A549 (cell line): ENCODE results near the gene PRKAG2. TPM values are rescaled to one million over a fixed set of nuclear protein-coding genes. Genes with fewer than 3 reads are reported as not detected.
"Not testable (repeated sequence)": the region's sequence is repeated elsewhere in the genome, so short reads cannot be mapped to it uniquely, and the experiment has no call there.

Experiments used
- ATAC-seq, 2 experiments: fragments of 200-7000 bp in 1 of 2; fragments of >200 bp in 1 of 2; cut with Nextera tagmentation in 1 of 2; cut with Tn5 transposase in 1 of 2; 3 replicates each; pipeline versions ENCODE4 v1.8.0 to v1.9.1; 2018 to 2020; ENCODE audit warnings: mild to moderate bottlenecking in 1 of 2, moderate library complexity in 1 of 2
- CTCF ChIA-PET: fragments of 300-600 bp; sonication (Branson Sonifier 250); formaldehyde crosslinking; extraction: SDS; loops from one replicate; lab custom pipeline; 2021; ENCODE audit warnings: antibody characterized with exemption, inconsistent platforms; lab: Yijun Ruan, JAX
- POLR2A ChIA-PET: fragments of 350-600 bp; formaldehyde crosslinking; extraction: SDS; loops from one replicate; lab custom pipeline; 2021; ENCODE audit warnings: antibody characterized with exemption, inconsistent platforms; lab: Yijun Ruan, JAX
- DNase-seq, 2 experiments: peaks; one replicate each; pipeline versions ENCODE4 v3.0.0 to v3.0.0-alpha.2; 2011 to 2016; ENCODE audit warnings: low read depth in 1 of 2, low spot score in 1 of 2
- FAIRE-seq: peaks from 2 replicates; lab custom pipeline; 2011; peaks lifted over from hg19 to GRCh38; lab: Jason Lieb, UNC
- H3K27ac ChIP-seq, 2 experiments: fragments of >200 bp; sonication (Bioruptor Twin); formaldehyde crosslinking; 3 replicates each; pipeline ENCODE4 v1.5.1; 2016 to 2017
- H3K4me1 ChIP-seq: fragments of >200 bp; sonication (Bioruptor Twin); formaldehyde crosslinking; 3 replicates; pipeline ENCODE4 v1.6.1; 2016
- H3K4me2 ChIP-seq: fragments of >200 bp; sonication (Bioruptor Twin); formaldehyde crosslinking; 3 replicates; pipeline ENCODE4 v1.6.1; 2016
- H3K4me3 ChIP-seq: fragments of >200 bp; sonication (Bioruptor Twin); formaldehyde crosslinking; 3 replicates; pipeline ENCODE4 v1.5.1; 2016
- H3K9me3 ChIP-seq: fragments of >200 bp; sonication (Bioruptor Twin); formaldehyde crosslinking; 3 replicates; pipeline ENCODE4 v1.6.1; 2016
- CEBPB ChIP-seq, 2 experiments: fragments of >200 bp in 1 of 2; sonication (Bioruptor Twin) in 1 of 2; formaldehyde crosslinking in 1 of 2; IDR thresholded peaks; 2 replicates each; pipeline ENCODE4 v1.6.1; 2012 to 2016
- ELK1 ChIP-seq: fragments of 150-350 bp; IDR thresholded peaks from 2 replicates; pipeline ENCODE4 v1.6.1; 2014; ENCODE audit warnings: low read depth, mild to moderate bottlenecking, low read length
- FOSL2 ChIP-seq, 2 experiments: fragments of 450-650 bp in 1 of 2; fragments of >200 bp in 1 of 2; sonication (Bioruptor Twin) in 1 of 2; formaldehyde crosslinking; IDR thresholded peaks; 2 replicates each; pipeline versions ENCODE4 v1.5.0 to v1.6.1; 2016 to 2020; ENCODE audit warnings: mild to moderate bottlenecking in 1 of 2, moderate library complexity in 1 of 2
- HMGXB4 ChIP-seq: fragments of 250-450 bp; sonication (Bioruptor Pico); IDR thresholded peaks from 2 replicates; pipeline ENCODE4 v1.5.0; 2021; ENCODE audit warnings: mild to moderate bottlenecking, moderate library complexity, borderline replicate concordance
- HOXA7 ChIP-seq: fragments of 250-450 bp; sonication (Bioruptor Pico); IDR thresholded peaks from 2 replicates; pipeline ENCODE4 v1.5.0; 2020; ENCODE audit warnings: mild to moderate bottlenecking, moderate library complexity
- KDM1A ChIP-seq: fragments of 200-600 bp; sonication (generic); IDR thresholded peaks from 2 replicates; pipeline ENCODE4 v1.6.1; 2016; ENCODE audit warnings: low read depth, mild to moderate bottlenecking
- MAFK ChIP-seq: fragments of 450-650 bp; IDR thresholded peaks from 2 replicates; pipeline ENCODE4 v1.6.1; 2014; ENCODE audit not compliant: partially characterized antibody
- PHF8 ChIP-seq: fragments of 200-600 bp; sonication (generic); IDR thresholded peaks from 2 replicates; pipeline ENCODE4 v1.6.1; 2016; ENCODE audit warnings: low read depth, mild to moderate bottlenecking, antibody characterized with exemption, moderate library complexity, borderline replicate concordance
- RCOR1 ChIP-seq: fragments of 150-350 bp; IDR thresholded peaks from 2 replicates; pipeline ENCODE4 v1.6.1; 2014; ENCODE audit warnings: antibody characterized with exemption, low read length, low read depth
- SREBF2 ChIP-seq: fragments of 450-650 bp; IDR thresholded peaks from 2 replicates; pipeline ENCODE4 v1.6.1; 2014; ENCODE audit warnings: mild to moderate bottlenecking, moderate library complexity
- TP53 ChIP-seq: fragments of 250-450 bp; sonication (Bioruptor Pico); IDR thresholded peaks from 2 replicates; pipeline ENCODE4 v1.5.0; 2021; ENCODE audit warnings: mild to moderate bottlenecking, moderate library complexity
- ZC3H11A ChIP-seq: fragments of 450-650 bp; IDR thresholded peaks from 2 replicates; pipeline ENCODE4 v1.6.1; 2014; ENCODE audit warnings: antibody characterized with exemption, mild to moderate bottlenecking
- ZFP36 ChIP-seq: fragments of 450-650 bp; IDR thresholded peaks from 2 replicates; pipeline ENCODE4 v1.6.1; 2014; ENCODE audit warnings: borderline replicate concordance; ENCODE audit not compliant: partially characterized antibody
- WGBS: methylation state at CpG from one replicate; pipeline ENCODE4 v1.1.6; 2017; ENCODE audit errors: missing lambda C conversion rate; 5-methylcytosine and 5-hydroxymethylcytosine counted together
- polyA plus RNA-seq, 4 experiments: library from polyadenylated mRNA; depleted of rRNA in 3 of 4; stranded (reverse); fragments of >200 nt; fragmentation: RNase III in 1 of 4; extraction: RNeasy Plus Mini Kit Qiagen cat#74134 plus additional on column Dnase treatment in 1 of 4; gene quantifications; 2 replicates in 3 of 4; 3 replicates in 1 of 4; pipeline ENCODE4 v1.2.3, GENCODE V29; 2011 to 2017
- TF ChIP-seq, protein P1 (sequence below): fragments of 200-600 bp; sonication (generic); IDR thresholded peaks from 2 replicates; pipeline ENCODE4 v1.6.1; 2016; ENCODE audit warnings: antibody characterized with exemption, mild to moderate bottlenecking, moderate library complexity

The PRKAG2 gene
- polyA plus RNA-seq, 2 of the 4 experiments (the other 2 are of a cell fraction): 26.5 to 31.7 TPM

GRCh38 chr7:151575410-151575809, 301.5 kb downstream of the PRKAG2 start:
- TF ChIP-seq CEBPB (IDR thresholded peaks at IDR 0.05) (no peak), RCOR1 (no peak), ZC3H11A (no peak), HMGXB4 (no peak), MAFK (no peak), ELK1 (no peak)
- TF ChIP-seq, protein P1, sequence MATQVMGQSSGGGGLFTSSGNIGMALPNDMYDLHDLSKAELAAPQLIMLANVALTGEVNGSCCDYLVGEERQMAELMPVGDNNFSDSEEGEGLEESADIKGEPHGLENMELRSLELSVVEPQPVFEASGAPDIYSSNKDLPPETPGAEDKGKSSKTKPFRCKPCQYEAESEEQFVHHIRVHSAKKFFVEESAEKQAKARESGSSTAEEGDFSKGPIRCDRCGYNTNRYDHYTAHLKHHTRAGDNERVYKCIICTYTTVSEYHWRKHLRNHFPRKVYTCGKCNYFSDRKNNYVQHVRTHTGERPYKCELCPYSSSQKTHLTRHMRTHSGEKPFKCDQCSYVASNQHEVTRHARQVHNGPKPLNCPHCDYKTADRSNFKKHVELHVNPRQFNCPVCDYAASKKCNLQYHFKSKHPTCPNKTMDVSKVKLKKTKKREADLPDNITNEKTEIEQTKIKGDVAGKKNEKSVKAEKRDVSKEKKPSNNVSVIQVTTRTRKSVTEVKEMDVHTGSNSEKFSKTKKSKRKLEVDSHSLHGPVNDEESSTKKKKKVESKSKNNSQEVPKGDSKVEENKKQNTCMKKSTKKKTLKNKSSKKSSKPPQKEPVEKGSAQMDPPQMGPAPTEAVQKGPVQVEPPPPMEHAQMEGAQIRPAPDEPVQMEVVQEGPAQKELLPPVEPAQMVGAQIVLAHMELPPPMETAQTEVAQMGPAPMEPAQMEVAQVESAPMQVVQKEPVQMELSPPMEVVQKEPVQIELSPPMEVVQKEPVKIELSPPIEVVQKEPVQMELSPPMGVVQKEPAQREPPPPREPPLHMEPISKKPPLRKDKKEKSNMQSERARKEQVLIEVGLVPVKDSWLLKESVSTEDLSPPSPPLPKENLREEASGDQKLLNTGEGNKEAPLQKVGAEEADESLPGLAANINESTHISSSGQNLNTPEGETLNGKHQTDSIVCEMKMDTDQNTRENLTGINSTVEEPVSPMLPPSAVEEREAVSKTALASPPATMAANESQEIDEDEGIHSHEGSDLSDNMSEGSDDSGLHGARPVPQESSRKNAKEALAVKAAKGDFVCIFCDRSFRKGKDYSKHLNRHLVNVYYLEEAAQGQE: no peak
- H3K27ac ChIP-seq: no peak overlapping the region
- no peaks in the 10 kb centered on the region; the same call in 2 of the 3 replicates for H3K4me1 ChIP-seq
- H3K4me2 ChIP-seq: no peak overlapping the region
- DNase-seq (no peak), ATAC-seq (no peak), FAIRE-seq (no peak)
- ChIA-PET POLR2A (no interaction called here), CTCF (interaction anchor here (1.1 to 16.0 kb wide), 8 partner anchors 13 to 208 kb away, joined by 3 to 155 read pairs (median 4); no protein-coding TSS in a partner anchor)
- peaks cover 25% of the 10 kb centered on the region for H3K9me3 ChIP-seq
- H3K4me3 ChIP-seq: no peak overlapping the region
- WGBS: 93% methylated on average over 7 of the region's 7 CpGs

DNA sequence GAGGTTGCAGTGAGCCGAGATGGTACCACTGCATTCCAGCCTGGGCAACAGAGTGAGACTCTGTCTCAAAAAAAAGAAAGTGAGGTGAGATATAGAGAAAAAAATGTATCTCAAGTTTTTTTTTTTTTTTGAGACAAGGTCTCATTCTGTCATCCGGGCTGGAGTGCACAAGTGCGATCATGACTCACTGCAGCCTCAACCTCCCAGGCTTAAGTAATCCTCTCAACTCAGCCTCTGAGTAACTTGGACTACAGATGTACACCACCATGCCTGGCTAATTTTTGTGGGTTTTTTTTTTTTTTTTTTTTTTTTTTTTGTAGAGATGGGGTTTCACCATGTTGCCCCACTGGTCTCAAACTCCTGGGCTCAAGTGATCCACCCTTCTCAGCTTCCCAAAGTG, 303.9 kb downstream of the PRKAG2 start:
- not testable (repeated sequence) for H3K4me2 ChIP-seq; FAIRE-seq; H3K9me3 ChIP-seq; H3K27ac ChIP-seq; H3K4me1 ChIP-seq; H3K4me3 ChIP-seq; TF ChIP-seq FOSL2 (IDR thresholded peaks at IDR 0.05)
- WGBS: 78% methylated on average over 3 of the region's 3 CpGs
- ChIA-PET POLR2A (interaction anchor here (0.6 to 0.8 kb wide), 2 partner anchors 232 to 291 kb away, joined by 3 to 4 read pairs; partner anchors contain the start of gene NUB1), CTCF (interaction anchor here (0.9 to 16.0 kb wide), 5 partner anchors 53 to 186 kb away, joined by 3 to 155 read pairs (median 6); no protein-coding TSS in a partner anchor)
- TF ChIP-seq FOSL2 (CRISPR knock-in tag; IDR thresholded peaks at IDR 0.05): 0 out of 2 replicates have a peak, but pooled peaks have one; percentile 17
- DNase-seq (peak in 1 of 2 experiments; percentile 30), ATAC-seq (peak in 1 of 2 experiments; percentile 60; a peak in 2 of 6 replicates)

DNA sequence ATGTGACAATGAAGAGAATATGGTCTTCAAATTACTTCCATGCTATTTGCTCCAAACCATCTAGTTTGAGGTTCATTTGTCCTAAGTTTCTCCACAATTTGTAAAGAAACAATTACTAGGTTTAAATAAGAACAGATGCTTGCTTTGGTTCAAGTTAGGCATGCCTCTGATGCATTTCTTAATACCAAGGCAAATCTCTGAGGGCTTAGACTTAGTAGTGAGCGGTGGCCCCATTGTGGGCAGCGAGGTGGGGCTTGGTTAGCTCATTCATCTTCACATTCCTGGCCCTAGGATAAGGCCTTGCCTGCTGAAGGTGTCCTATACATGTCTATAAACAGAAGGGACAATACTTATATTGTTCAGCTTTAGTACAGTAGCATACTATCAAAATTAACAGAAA, 304.8 kb downstream of the PRKAG2 start:
- POLR2A ChIA-PET: interaction anchor here (0.8 kb wide), 1 partner anchor 231 kb away, joined by 3 read pairs; the partner anchor contains the start of gene NUB1
- no peaks in the 10 kb centered on the region; the same call in 2 of the 3 replicates for H3K4me1 ChIP-seq
- WGBS: 91% methylated on average over 2 of the region's 2 CpGs
- H3K27ac ChIP-seq: no peak overlapping the region
- no peaks in the 10 kb centered on the region for H3K9me3 ChIP-seq
- H3K4me3 ChIP-seq: no peak overlapping the region
- no peak for DNase-seq
- no peak for TF ChIP-seq ZFP36
- TF ChIP-seq MAFK: no peak
- TF ChIP-seq TP53 (CRISPR knock-in tag): no peak
- no peak for TF ChIP-seq KDM1A
- TF ChIP-seq PHF8: no peak
- TF ChIP-seq ELK1: no peak
- TF ChIP-seq RCOR1: no peak
- no peak for TF ChIP-seq SREBF2
- TF ChIP-seq HOXA7: no peak
- TF ChIP-seq, all 56 proteins: peak for 0
- FAIRE-seq: no peak
- CTCF ChIA-PET: interaction anchor here (0.9 to 16.0 kb wide), 10 partner anchors 28 to 186 kb away, joined by 3 to 155 read pairs (median 4); no protein-coding TSS in a partner anchor
- H3K4me2 ChIP-seq: no peak overlapping the region
- no peak for ATAC-seq
